Hepatocyte (in vitro differentiated cells): ENCODE results near the gene PPP1R1C. TPM values are rescaled to one million over a fixed set of nuclear protein-coding genes. Genes with fewer than 3 reads are reported as not detected.

Source experiments
- DNase-seq: peaks from one replicate; pipeline ENCODE4 v3.0.0-alpha.2; 2016; ENCODE audit warnings: low spot score
- H2AFZ ChIP-seq: fragments of 200-600 bp; sonication (generic); 2 replicates; pipeline ENCODE4 v1.6.0; 2016; ENCODE audit warnings: antibody characterized with exemption, mild to moderate bottlenecking
- H3K27ac ChIP-seq: fragments of 200-600 bp; sonication (generic); 2 replicates; pipeline ENCODE4 v1.5.1; 2016; ENCODE audit warnings: mild to moderate bottlenecking
- H3K27me3 ChIP-seq: fragments of 200-600 bp; sonication (generic); 2 replicates; pipeline ENCODE4 v1.6.1; 2016
- H3K36me3 ChIP-seq: fragments of 200-600 bp; sonication (generic); replicated peaks from 2 replicates; pipeline ENCODE4 v1.5.1; 2016; ENCODE audit warnings: low read depth; ENCODE audit not compliant: insufficient read depth
- H3K4me1 ChIP-seq: fragments of 200-600 bp; sonication (generic); 2 replicates; pipeline ENCODE4 v1.5.1; 2016; ENCODE audit warnings: mild to moderate bottlenecking, moderate library complexity; ENCODE audit not compliant: insufficient read depth
- H3K4me2 ChIP-seq: fragments of 200-600 bp; sonication (generic); 2 replicates; pipeline ENCODE4 v1.6.0; 2016
- H3K4me3 ChIP-seq: fragments of 200-600 bp; sonication (generic); 2 replicates; pipeline ENCODE4 v1.5.1; 2016; ENCODE audit warnings: mild to moderate bottlenecking
- H3K79me2 ChIP-seq: fragments of 200-600 bp; sonication (generic); 2 replicates; pipeline ENCODE4 v1.6.0; 2017; ENCODE audit warnings: mild to moderate bottlenecking
- H3K9me2 ChIP-seq: fragments of 200-600 bp; sonication (generic); replicated peaks from 2 replicates; pipeline ENCODE4 v1.6.0; 2017; ENCODE audit warnings: mild to moderate bottlenecking; ENCODE audit not compliant: insufficient read depth
- H3K9me3 ChIP-seq: fragments of 200-600 bp; sonication (generic); 2 replicates; pipeline ENCODE4 v1.5.1; 2016; ENCODE audit warnings: low read depth, mild to moderate bottlenecking
- H4K20me1 ChIP-seq: fragments of 200-600 bp; sonication (generic); 2 replicates; pipeline ENCODE4 v1.6.0; 2016; ENCODE audit warnings: mild to moderate bottlenecking; ENCODE audit not compliant: insufficient read depth, poor library complexity, severe bottlenecking
- EZH2 ChIP-seq: fragments of 200-600 bp; sonication (generic); IDR thresholded peaks from 2 replicates; pipeline ENCODE4 v1.6.1; 2016; ENCODE audit warnings: antibody characterized with exemption, mild to moderate bottlenecking, borderline replicate concordance
- EZH2phosphoT487 ChIP-seq: fragments of 200-600 bp; sonication (generic); IDR thresholded peaks from one replicate; pipeline ENCODE4 v1.6.1; 2018; ENCODE audit warnings: antibody characterized with exemption, mild to moderate bottlenecking, low read depth, moderate library complexity; ENCODE audit not compliant: unreplicated experiment, severe bottlenecking
- WGBS: methylation state at CpG from one replicate; pipeline ENCODE4 v1.1.6; 2016; ENCODE audit warnings: low lambda C conversion rate; ENCODE audit errors: missing lambda C conversion rate; 5-methylcytosine and 5-hydroxymethylcytosine counted together
- polyA plus RNA-seq: library from polyadenylated mRNA; unstranded; fragments of >200 nt; fragmentation: Nextera tagmentation; extraction: Ambion mirVana; gene quantifications from 2 replicates; pipeline ENCODE4 v1.2.1, GENCODE V29; 2016
- total RNA-seq: library from RNA; depleted of rRNA; stranded (reverse); fragments of >200 nt; gene quantifications from 2 replicates; pipeline ENCODE4 v1.2.3, GENCODE V29; 2014
- TF ChIP-seq, protein P1 (sequence below): fragments of 200-600 bp; sonication (generic); IDR thresholded peaks from 2 replicates; pipeline ENCODE4 v1.5.1; 2016; ENCODE audit warnings: antibody characterized with exemption, mild to moderate bottlenecking; ENCODE audit not compliant: poor library complexity

Gene PPP1R1C
- total and polyA plus RNA-seq, 2 experiments from 2014 or later = 8.4 to 10.7 TPM

DNA sequence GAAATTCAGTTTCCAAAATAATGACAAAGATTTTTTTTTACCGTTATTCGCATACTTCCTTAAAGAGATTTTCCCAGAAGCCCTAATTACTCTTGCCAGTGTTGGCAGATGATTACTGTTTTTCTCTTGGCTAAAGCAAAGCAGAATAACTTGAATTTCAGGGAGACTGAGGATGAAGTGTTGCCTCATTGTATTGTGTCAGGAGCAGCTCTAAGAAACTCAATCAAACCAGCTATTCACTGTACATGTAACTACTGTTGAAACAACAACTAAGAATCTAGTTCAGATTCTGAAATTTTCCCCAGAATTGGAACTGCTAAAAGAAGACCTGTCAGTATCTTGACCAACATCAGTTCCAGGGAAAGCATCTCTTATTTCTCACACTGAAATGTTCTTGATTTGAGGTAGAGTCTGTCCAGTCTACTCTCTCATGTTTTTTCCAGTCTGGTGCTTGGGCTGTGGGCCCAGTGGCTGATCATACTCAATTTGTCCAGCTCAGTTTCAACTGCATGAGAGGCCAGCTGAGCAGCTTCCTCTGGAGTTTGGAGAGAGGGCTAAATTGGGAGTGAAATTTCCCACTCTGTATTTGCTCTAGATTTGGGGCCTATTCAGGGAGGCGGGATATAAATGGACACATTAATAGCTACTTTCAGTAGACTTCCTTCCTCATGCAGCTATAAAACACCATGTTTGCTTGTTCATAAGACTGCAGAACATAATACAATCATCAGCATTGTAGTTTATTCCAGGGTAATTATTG lies 78.5 kb downstream of the PPP1R1C start:
- Histone ChIP-seq H2AFZ (peak overlapping the region; percentile 21), H3K4me2 (peak overlapping the region; percentile 45), H3K9me2 (no peaks in the 10 kb centered on the region), H3K4me3 (no peak overlapping the region), H3K9me3 (no peaks in the 10 kb centered on the region), H3K36me3 (no peaks in the 10 kb centered on the region), H3K4me1 (peaks cover 51% of the 10 kb centered on the region), H4K20me1 (no peaks in the 10 kb centered on the region), H3K79me2 (no peaks in the 10 kb centered on the region), H3K27ac (peak overlapping the region; percentile 11), H3K27me3 (no peaks in the 10 kb centered on the region)
- DNase-seq = no peak
- WGBS = 89% methylated on average over 3 of the region's 3 CpGs
- TF ChIP-seq, protein P1, sequence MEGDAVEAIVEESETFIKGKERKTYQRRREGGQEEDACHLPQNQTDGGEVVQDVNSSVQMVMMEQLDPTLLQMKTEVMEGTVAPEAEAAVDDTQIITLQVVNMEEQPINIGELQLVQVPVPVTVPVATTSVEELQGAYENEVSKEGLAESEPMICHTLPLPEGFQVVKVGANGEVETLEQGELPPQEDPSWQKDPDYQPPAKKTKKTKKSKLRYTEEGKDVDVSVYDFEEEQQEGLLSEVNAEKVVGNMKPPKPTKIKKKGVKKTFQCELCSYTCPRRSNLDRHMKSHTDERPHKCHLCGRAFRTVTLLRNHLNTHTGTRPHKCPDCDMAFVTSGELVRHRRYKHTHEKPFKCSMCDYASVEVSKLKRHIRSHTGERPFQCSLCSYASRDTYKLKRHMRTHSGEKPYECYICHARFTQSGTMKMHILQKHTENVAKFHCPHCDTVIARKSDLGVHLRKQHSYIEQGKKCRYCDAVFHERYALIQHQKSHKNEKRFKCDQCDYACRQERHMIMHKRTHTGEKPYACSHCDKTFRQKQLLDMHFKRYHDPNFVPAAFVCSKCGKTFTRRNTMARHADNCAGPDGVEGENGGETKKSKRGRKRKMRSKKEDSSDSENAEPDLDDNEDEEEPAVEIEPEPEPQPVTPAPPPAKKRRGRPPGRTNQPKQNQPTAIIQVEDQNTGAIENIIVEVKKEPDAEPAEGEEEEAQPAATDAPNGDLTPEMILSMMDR = no peak
- no peak for TF ChIP-seq EZH2phosphoT487
- TF ChIP-seq EZH2 = no peak

DNA sequence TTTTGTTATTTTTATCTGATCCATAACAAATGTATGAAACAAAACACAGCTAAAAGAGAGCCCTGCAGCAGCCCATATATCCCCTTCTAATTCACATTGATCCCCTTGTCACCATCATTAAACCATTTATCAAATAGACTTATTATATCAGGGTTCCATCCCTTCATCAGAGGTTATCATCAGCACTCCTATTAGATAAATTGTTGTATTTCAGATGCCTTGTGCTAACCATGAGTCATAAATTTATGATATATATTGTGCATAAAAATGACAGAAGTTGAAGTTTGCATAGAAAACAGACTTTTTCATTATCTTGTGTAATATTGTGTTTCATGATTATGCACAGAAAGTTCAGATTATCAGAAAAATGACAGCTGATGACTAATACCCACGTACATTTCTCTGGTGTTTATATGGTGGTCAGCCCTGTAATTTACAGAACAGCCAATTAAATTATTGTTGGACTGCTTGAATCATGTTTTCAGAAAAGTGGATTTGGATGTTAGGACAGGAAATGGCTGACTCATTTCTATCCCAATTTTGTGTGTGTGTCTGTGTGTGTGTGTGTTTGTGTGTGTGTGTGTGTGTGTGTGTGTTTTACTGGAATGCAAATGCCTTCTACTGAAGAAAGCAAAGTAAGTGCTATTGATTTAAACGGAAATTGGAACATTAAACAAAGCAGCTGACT lies 80.9 kb downstream of the PPP1R1C start:
- Histone ChIP-seq H3K27ac (no peak overlapping the region), H3K27me3 (no peaks in the 10 kb centered on the region), H4K20me1 (no peaks in the 10 kb centered on the region), H3K4me3 (no peak overlapping the region), H2AFZ (no peak overlapping the region), H3K9me3 (no peaks in the 10 kb centered on the region), H3K9me2 (no peaks in the 10 kb centered on the region), H3K36me3 (no peaks in the 10 kb centered on the region), H3K4me2 (no peak overlapping the region), H3K79me2 (no peaks in the 10 kb centered on the region), H3K4me1 (peaks cover 51% of the 10 kb centered on the region)
- TF ChIP-seq, protein P1 = no peak
- TF ChIP-seq EZH2phosphoT487 (no peak), EZH2 (no peak)
- DNase-seq = no peak
- 30% methylated on average over 2 of the region's 2 CpGs for WGBS

DNA sequence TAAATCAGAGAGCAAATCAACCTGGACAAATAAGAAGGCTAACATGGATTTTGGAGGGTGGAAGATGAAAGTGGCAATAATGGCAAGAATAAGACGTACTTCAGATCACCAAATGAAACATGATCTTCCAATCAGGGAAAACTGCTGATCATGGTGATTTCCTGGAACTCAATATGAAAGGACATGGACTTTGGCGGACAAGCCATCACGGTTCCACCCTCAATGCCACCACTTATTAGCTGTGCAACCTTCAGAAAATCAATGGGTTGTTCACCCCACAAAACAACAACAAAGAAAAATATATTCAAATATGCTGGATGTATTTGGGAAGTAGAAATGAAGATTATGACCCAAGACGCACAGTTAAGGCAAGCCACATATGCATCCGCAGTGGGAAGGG lies 81.7 kb downstream of the PPP1R1C start:
- Histone ChIP-seq H3K27ac (peak overlapping the region; percentile 20), H3K4me2 (no peak overlapping the region), H3K9me2 (no peaks in the 10 kb centered on the region), H3K36me3 (no peaks in the 10 kb centered on the region), H3K79me2 (no peaks in the 10 kb centered on the region), H3K4me1 (peaks cover 42% of the 10 kb centered on the region), H3K9me3 (no peaks in the 10 kb centered on the region), H3K4me3 (no peak overlapping the region), H3K27me3 (no peaks in the 10 kb centered on the region), H2AFZ (no peak overlapping the region), H4K20me1 (no peaks in the 10 kb centered on the region)
- no peak for DNase-seq
- TF ChIP-seq, protein P1 = no peak
- 89% methylated on average over 5 of the region's 5 CpGs for WGBS
